Stimulated activated CD8-positive, alpha-beta memory T cell treated with anti-CD3 and anti-CD28 coated beads, Interleukin-15, amount 100 ng/mL, for 4 hours (primary cell): ENCODE results near the gene RITA1.

Source experiments
- DNase-seq, 2 donors: peaks; one replicate each; pipeline ENCODE4 v3.0.0-alpha.2; 2020; ENCODE audit warnings: low read depth in 2 of 2

RITA1 gene

GRCh38 chr12:113230315-113231234, 45.1 kb downstream of the RITA1 start:
- no peak for DNase-seq

GRCh38 chr12:113231235-113232088, 45.9 kb downstream of the RITA1 start:
- DNase-seq: no peak

- DNase-seq: no peak
These were observed 46.7 kb downstream of the RITA1 start for GRCh38 chr12:113232089-113232839.

GRCh38 chr12:113232840-113233585, 47.5 kb downstream of the RITA1 start:
- peak; percentile 44 to 53 for DNase-seq

GRCh38 chr12:113233967-113234366, 48.4 kb downstream of the RITA1 start:
- no peak for DNase-seq

GRCh38 chr12:113234483-113234882, 49.0 kb downstream of the RITA1 start:
- DNase-seq: no peak

- no peak for DNase-seq
These were observed 50.5 kb downstream of the RITA1 start for GRCh38 chr12:113235976-113236375.

GRCh38 chr12:113236539-113237399, 51.2 kb downstream of the RITA1 start:
- DNase-seq: no peak

- DNase-seq: no peak
These were observed 52.2 kb downstream of the RITA1 start for GRCh38 chr12:113237748-113238147.

GRCh38 chr12:113238309-113238708, 52.8 kb downstream of the RITA1 start:
- DNase-seq: no peak

- DNase-seq: no peak
These were observed 53.8 kb downstream of the RITA1 start for GRCh38 chr12:113239288-113239771.

GRCh38 chr12:113239811-113240331, 54.4 kb downstream of the RITA1 start:
- no peak for DNase-seq

GRCh38 chr12:113240395-113240794, 54.9 kb downstream of the RITA1 start:
- no peak for DNase-seq

GRCh38 chr12:113241191-113242025, 55.9 kb downstream of the RITA1 start:
- no peak for DNase-seq
